DMS 273 treated with DMSO at 0.1 percent for 48 hours (cell line): Measurements from ENCODE around the gene FBXL13.
A peak's percentile ranks its signal among the peaks of the same experiment; 100 is the strongest.
"Not testable (repeated sequence)": the region's sequence is repeated elsewhere in the genome, so short reads cannot be mapped to it uniquely, and the experiment has no call there.

ENCODE experiments used
- DNase-seq: peaks from one replicate; lab custom pipeline; 2025; lab: John Stamatoyannopoulos, UW

The FBXL13 gene

DNA sequence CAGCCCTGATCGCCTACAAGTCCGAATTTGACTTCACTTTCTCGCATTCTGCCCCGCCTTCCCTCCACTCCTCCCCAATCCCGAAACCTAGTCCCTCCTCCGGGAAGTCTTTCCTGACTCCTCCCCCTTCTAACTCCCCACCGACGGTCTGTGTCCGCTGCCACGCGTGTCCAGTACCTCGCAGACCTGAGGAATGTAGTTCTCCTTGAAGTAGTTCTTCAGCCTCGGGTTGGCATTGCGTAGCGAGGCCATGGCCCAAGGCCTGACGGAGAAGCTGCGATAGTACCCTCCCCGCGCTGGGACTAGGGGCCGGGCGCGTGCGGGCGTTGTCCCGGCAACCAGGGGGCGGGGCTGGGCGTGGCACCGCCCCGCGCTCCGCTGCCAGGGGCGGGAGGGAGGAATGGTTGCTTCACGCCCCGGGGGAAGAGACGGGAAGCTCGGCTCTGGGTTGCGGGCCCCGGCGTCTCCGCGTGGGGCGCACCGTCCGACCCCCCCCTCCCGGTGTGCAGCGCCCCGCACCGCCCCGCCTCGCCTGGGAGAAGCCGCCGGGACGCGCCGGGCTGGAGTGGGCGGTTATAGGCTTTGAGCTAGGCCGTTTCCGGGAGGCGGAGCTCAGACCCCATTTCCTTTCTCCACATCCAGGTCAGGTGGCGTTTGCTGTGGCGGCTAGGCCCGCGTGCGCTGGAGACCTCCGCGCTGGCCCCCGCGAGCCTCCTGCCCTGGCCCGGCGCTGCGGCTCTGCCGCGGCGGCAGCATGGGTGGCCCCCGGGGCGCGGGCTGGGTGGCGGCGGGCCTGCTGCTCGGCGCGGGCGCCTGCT lies at the start of gene FBXL13, which contains the start of gene ARMC10:
TSS of gene FBXL13 (minus strand) at position 278 of the 818 bp plus-strand sequence.
TSS of gene ARMC10 (plus strand) at position 622 of the 818 bp plus-strand sequence. CDS start at position 755, 133 bp downstream.
- peak; percentile 89 for DNase-seq

DNA sequence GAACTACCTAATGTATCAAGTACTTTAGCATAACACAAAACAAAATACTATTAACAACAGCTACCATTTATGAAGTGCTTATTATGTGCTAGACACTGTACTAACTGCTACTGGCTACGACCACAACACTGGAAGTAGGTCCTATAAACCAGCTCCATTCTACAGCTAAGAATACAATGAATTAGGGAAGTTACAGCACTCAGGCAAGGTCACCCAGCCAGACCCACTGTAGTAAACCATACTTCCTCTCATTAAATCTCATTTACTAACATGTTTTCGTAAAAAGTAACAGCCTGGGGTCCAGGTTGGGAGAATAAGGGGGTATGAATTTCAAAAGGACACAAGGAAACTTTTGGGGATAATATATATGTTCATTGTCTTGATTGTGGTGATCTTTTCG lies 48.9 kb upstream of the FBXL13 start:
- no peak for DNase-seq

DNA sequence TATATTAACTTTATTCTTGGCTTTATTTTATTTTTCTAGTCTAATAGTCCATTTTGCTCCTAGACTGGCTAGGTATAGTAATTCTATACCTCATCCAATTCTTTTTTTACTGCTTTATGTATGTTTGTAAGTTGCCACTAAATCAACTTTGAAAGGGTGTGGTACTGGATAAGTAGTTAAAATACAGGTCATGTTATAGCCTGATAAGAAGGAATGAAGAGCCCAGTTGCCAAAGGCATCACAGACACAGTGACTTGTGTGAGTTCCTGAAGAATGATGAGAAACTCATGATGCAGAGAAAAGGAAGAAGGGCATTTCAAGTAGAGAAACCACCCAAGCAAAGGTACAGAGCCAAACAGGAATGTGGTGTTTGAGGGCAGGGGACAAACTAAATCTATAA lies 47.0 kb upstream of the FBXL13 start:
- no peak for DNase-seq

DNA sequence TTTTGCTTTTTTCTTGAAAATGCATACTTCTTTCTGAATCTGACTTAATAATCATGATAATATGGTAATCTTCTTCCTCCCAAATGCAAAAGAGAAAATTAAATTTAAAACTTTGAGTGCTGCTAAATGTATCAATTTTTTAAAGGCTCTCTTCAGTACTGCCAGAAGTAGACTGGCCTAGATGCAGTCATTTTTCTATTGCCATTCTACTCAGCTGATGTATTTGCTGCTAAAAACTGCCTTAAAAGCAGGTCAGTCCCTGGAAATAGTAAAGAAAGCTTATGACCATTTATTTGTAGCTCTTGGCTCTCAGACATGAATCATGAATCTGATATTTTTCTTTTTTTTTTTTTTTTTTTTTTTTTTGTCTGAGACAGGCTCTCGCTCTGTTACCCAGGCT lies 45.8 kb upstream of the FBXL13 start:
- no peak for DNase-seq

DNA sequence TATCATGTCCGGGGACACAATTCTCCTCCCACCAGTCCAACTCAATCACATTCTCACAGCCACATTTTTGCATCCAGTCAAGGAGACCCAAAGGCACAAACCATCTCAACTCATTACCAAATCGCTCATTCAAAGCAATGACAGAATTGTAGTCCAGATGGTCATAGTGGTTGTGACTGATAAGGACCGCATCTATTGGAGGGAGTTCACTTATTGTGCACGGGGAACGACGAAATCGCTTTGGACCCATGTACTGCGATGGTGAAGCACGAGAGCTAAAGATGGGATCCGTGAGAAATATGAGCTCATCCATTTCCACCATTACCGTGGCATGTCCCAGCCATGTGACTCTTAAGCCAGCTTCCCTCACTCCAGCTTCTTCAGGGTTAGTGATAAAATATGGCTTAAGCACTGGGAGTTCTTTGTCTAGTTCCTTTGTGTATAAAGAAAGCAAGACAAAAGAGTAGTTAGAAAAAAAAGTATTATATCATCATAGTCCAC lies 45.2 kb upstream of the FBXL13 start:
- no peak for DNase-seq

DNA sequence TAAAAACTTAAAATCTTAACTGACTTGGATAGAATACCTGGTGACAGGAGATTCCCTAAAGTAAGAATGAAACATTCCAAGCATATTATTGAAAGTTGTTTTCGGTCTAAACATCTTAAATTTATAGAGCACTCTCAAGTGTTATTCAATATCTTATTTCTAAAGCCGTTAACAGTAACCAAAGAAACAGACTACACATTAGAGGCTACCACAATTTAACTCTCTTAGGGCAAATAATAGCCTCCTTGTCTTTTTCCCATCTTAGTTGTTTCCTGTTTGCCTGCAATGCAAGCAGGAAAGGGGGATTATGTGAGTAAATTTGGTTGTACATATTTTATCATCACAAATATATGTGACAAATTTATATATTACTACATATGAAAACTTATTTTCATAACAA lies 42.9 kb upstream of the FBXL13 start:
- no peak for DNase-seq

DNA sequence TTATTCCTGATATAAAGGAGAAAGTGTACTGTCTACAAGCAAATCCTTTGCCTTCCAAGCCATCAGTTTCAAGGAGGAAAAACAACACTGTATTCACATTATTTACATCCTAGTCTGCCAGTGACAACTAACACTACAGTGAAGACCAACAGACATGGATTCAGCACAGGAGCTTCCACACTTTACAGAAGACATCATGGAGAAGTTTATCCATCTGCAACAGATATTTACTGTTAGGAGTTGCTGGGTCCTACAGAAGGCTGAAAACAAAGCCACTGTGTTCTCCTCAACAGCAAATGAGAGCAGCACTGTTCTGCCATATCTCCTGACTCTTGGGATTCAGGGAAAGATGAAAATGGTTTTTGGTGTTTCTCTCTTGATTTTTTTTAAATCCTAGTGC lies 42.4 kb upstream of the FBXL13 start:
- no peak for DNase-seq

DNA sequence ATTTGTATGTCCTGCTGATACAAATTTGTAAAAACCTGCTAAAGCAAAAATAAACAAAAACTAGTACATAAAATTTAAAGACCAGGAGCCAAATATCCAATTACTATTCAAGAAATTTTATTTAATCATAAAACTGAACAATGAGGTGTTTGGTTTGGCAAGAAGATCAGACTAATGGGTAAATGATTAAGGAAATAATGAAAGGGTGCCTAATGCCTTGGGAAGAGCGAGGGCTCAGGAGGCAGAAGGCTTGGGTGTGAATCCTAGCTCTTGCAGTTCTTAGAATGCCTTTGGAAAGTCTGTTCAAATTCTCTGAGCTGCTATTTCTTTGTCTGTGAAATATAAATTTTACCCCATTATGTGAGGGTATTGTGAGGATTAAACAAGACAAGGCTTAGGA lies 41.9 kb upstream of the FBXL13 start:
- no peak for DNase-seq

DNA sequence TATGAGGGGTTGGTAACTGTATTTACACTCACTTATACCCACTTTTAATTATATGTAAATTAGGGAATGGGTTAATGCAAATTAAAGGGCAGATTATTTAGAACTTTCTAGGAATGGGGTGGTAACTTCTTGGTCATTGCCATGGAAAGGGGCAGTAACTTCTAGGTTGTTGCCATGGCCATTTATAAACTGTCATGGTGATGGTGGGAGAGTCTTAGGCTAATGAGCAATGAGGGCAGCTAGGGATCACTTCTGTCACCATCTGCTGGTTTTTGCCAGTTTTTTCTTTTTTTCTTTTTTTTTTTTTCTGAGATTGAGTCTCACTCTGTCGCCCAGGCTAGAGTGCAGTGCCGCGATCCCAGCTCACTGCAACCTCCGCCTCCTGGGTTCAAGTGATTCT lies 41.2 kb upstream of the FBXL13 start:
- no peak for DNase-seq

DNA sequence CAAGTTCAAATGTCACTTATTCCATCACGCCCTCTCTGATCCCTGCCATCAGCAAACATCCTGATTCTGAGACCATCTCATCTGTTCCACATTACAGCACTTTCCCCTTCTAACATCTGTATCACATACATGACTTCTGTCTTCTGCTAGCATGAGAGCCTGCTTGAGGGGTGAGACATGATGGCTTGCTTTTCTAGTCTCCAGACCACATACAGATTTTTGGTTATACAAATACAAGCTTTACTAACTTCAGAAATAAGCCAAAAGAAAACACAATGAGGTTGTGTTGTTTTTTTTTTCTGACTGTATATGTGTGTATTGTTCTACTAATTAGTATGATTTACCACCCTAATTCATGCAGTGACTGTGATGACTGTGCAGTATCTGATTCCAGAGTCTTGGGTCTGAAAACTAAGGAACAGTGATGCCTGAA lies 40.0 kb upstream of the FBXL13 start:
- DNase-seq, result no peak

DNA sequence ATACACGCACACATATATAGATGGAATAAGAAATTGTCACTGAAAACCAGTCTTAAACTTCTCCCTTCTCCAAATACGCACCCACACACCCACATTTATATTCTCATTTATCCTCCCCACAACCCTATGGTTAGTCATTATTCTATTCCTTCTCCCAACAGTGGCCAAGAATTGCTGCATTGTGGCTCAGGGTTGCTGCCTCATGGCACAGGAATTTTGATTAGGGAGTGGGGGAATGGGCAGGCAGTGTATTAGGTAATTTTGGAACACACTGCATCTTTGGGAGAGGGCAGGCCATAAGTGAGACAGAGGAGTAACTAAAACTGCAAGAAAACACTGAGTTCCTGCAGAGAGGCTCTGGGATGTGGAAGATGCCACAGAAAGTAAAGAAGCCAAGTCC lies 38.6 kb upstream of the FBXL13 start:
- no peak for DNase-seq

DNA sequence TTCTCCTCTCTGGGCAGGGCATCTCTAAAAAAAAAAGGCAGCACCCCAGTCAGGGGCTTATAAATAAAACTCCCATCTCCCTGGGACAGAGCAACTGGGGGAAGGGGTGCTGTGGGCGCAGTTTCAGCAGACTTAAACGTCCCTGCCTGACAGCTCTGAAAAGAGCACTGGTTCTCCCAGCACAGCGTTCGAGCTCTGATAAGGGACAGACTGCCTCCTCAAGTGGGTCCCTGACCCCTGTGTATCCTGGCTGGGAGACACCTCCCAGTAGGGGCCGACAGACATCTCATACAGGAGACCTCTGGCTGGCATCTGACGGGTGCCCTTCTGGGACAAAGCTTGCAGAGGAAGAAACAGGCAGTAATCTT lies 32.1 kb upstream of the FBXL13 start:
- not testable (repeated sequence) for DNase-seq

DNA sequence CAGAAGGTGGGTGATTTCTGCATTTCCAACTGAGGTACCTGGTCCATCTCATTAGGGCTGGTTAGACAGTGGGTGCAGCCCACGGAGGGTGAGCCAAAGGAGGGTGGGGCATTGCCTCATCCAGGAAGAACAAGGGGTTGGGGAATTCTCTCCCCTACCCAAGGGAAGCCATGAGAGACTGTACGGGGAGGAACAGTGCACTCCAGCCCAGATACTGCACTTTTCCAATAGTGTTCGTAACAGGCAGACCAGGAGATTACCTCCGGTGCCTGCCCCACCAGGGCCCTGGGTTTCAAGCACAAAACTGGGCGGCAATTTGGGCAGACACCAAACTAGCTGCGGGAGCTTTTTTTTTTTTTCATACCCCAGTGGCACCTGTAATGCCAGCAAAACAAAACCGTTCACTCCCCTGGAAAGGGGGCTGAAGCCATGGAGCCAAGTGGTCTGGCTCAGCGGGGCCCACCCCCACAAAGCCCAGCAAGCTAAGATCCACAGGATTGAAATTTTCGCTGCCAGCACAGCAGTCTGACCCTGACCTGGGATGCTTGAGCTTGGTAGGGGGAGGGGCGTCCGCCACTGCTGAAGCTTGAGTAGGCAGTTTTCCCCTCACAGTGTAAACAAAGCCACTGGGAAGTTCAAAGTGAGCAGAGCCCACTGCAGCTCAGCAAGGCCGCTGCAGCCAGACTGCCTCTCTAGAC lies 31.6 kb upstream of the FBXL13 start:
- DNase-seq, result no peak

DNA sequence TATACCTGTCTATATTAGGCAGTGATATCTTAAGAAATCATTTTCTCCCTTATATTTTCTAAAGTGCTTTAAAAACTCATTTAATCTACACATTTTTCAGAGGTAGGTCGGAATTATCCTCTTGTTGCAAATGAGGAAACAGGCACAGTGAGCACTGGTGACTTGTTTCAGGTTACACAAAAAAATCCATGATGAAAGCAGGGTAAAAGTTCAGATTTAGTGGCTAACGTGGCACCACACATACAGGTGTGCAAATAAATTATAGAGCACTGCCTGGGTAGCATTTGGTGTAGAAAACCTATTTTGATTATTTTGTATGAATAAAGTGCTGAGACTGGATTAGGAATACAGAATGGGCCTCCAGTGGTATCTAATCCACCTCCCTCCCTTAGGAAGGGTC lies 26.9 kb upstream of the FBXL13 start:
- DNase-seq, result no peak

DNA sequence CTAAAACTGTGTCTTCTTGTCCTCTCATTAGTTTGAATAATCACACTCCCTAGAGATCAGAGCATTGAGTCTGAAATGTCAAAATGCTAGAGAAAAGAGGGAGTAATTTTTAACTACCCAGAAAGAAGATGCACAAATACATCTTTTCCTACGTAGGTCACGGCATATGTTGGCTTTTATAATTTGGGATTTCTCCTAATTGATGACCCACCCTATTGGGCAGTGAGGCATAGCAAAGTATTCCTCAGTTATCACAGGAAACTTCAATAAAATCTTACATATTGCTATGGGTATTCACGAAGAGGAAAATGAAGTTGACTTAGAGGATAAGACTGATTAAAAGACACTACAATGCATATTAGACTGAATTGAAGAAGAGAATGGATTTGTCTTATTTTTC lies 25.8 kb upstream of the FBXL13 start:
- DNase-seq, result no peak

DNA sequence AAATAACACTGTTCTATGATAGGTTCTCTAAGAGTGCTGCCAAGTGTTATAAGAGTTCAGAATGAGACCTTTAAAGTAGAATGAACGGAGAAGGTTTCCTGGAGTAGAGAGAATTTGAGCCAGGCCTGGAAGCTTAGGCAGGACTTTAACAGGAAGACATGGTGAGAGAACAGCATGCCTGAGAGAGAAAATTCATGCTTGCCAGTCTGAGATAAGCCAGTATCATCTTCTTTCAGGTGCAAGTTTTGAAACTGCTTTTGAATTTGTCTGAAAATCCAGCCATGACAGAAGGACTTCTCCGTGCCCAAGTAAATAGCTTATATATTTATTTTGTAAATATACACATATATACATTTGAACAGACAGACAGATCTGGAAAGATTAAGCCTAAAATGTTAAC lies 22.4 kb upstream of the FBXL13 start:
- no peak for DNase-seq

DNA sequence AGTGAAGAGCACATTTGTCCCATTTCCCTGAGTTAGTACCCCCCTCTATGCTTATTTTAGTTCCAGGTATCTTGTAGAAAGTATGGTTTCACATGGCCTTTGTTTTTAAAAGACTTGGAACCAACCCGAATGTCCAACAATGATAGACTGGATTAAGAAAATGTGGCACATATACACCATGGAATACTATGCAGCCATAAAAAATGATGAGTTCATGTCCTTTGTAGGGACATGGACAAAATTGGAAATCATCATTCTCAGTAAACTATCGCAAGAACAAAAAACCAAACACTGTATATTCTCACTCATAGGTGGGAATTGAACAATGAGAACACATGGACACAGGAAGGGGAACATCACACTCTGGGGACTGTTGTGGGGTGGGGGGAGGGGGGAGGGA lies 21.0 kb upstream of the FBXL13 start:
- DNase-seq, result not testable (repeated sequence)

DNA sequence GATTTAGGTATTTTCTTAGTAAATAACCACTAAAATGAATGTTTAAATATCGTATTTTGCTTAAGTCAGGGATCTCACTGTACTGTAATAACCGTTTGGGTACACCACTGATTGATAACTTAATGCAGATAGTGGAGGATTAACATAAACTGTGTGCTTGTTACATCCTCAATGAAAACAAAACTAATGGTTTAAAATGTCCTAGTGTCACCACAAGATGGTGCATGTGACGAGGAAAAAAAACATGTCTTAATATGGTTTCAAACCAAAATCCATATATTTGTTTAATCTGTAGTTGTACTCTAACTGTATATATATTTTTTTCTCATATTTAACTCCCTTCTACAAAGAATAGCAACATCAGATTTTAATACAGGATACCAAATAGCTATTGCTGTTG lies 19.5 kb upstream of the FBXL13 start:
- DNase-seq, result no peak

DNA sequence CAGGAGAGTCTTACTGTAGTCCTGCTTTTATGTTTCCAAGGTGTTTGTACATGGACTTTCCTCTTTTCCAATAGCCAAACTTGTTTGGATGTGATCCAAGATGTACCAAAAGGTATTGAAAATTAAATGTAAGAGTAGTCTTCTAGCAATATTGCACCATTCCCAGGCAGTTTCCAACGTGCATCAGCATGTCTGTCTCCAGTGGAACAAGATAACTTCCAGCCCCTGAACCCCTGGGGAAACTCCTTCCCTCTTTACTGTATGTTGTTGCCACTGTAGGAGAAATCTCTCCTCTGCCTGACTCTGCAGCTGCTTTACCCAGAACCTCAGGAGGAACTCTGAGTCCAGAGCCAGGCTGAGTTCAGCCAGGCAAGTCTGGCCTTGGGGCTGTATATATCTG lies 18.8 kb upstream of the FBXL13 start:
- DNase-seq, result no peak

DNA sequence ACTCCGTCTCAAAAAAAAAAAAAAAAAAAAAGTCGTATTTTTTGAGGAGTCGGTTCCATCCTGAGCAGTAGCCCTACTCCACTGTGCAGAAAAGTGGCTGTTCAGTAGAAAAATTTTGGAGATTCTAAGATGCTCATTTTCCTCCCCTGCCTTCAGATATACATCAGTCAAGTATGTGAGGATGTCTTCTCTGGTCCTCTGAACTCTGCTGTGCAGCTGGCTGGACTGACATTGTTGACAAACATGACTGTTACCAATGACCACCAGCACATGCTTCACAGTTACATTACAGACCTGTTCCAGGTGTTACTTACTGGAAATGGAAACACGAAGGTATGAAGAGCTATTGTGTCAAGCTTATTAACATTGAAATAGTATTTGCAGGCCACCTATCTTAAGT lies 17.7 kb upstream of the FBXL13 start:
- not testable (repeated sequence) for DNase-seq

DNA sequence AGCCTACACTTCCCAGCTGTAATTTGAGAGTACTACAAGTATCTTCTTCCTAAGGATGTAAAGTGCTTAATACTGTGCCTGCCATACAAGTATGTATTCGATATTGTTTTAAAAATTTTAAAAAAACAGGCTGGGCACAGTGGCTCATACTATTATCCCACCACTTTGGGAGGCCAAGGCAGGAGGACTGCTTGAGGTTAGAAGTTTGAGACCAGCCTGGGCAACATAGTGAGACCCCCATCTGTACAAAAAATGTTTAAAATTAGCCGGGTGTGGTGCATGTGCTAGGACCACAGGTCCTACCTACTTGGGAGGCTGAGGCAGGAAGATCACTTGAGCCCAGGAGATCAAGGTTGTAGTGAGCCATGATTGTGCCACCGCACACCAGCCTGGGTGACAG lies 8.6 kb upstream of the FBXL13 start:
- DNase-seq, result no peak

DNA sequence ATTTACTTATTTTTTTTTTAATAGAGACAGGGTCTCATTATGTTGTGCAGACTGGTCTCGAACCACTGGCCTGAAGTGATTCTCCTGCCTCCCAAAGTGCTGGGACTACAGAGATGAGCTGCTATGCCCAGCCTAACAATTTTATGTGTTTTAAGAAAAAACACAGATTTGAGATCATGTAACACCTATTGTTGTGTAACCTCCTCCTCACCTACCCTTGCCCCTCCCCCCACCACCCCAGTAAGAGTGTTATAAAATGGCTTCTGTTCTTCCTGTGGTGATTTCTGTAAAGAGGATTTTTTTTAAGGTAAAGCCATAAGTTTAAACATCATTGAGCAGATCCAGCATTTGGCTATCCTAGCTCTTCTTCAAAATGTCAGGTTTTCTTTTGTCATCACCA lies 7.9 kb upstream of the FBXL13 start:
- no peak for DNase-seq

DNA sequence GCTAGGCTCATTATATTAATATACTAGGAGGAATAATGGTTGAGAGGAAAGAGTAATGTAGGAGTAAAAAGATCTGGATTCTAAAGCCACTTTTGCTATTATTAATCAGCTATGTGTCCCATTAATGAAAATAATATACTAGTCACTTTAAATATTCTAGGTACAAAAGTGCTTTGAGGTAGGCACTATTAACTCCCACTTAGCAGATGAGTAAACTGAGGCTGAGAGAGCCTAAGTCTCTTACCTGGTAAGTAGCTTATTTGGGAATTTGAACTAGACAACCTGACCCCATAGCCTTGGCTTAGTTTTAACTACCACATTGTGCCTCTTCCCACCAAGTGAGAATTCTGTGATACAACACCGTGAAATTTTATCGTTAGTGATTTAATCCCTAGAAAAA lies 6.3 kb upstream of the FBXL13 start:
- DNase-seq, result no peak
